GM21360 (cell line): Measurements from ENCODE around the gene ATP5F1B.

Source experiments
- ATAC-seq: cut with Tn5 transposase; IDR thresholded peaks from one replicate; pipeline ENCODE4 v1.9.1; 2021; ENCODE audit warnings: mild to moderate bottlenecking, moderate library complexity; ENCODE audit not compliant: unreplicated experiment

ATP5F1B gene

GRCh38 chr12:56622535-56622934 lies 23.2 kb downstream of the ATP5F1B start:
- ATAC-seq = no peak

- ATAC-seq = no peak
Measured at GRCh38 chr12:56616925-56617324, 28.9 kb downstream of the ATP5F1B start.

- no peak for ATAC-seq
Measured at GRCh38 chr12:56616244-56616643, 29.5 kb downstream of the ATP5F1B start.

- no peak for ATAC-seq
Measured at GRCh38 chr12:56614627-56615026, 31.2 kb downstream of the ATP5F1B start.

GRCh38 chr12:56604355-56604754 lies 41.4 kb downstream of the ATP5F1B start:
- ATAC-seq = no peak

- no peak for ATAC-seq
Measured at GRCh38 chr12:56602239-56602638, 43.5 kb downstream of the ATP5F1B start.

- ATAC-seq = no peak
Measured at GRCh38 chr12:56601503-56601902, 44.3 kb downstream of the ATP5F1B start.

GRCh38 chr12:56600753-56601152 lies 45.0 kb downstream of the ATP5F1B start:
- no peak for ATAC-seq

GRCh38 chr12:56599797-56600196 lies 46.0 kb downstream of the ATP5F1B start:
- no peak for ATAC-seq

- ATAC-seq = no peak
Measured at GRCh38 chr12:56599041-56599440, 46.7 kb downstream of the ATP5F1B start.

- no peak for ATAC-seq
Measured at GRCh38 chr12:56596815-56597214, 49.0 kb downstream of the ATP5F1B start.

GRCh38 chr12:56593909-56594621 lies 51.7 kb downstream of the ATP5F1B start:
- no peak for ATAC-seq

- no peak for ATAC-seq
Measured at GRCh38 chr12:56591961-56592360, 53.8 kb downstream of the ATP5F1B start.

- no peak for ATAC-seq
Measured at GRCh38 chr12:56591126-56591525, 54.7 kb downstream of the ATP5F1B start.

GRCh38 chr12:56590237-56590830 lies 55.5 kb downstream of the ATP5F1B start:
- ATAC-seq = no peak

- no peak for ATAC-seq
Measured at GRCh38 chr12:56589783-56590182, 56.0 kb downstream of the ATP5F1B start.
